Measurements from ENCODE around the gene NSMCE1.

- TF ChIP-seq CTCF (IDR thresholded peaks at IDR 0.05; ENCODE audit: low read depth, low read length, missing input control) (no peak), ZBTB33 (IDR thresholded peaks at IDR 0.05) (no peak), MAX (IDR thresholded peaks at IDR 0.05) (no peak), JUND (IDR thresholded peaks at IDR 0.05) (no peak), ATF3 (IDR thresholded peaks at IDR 0.05) (no peak), EGR1 (IDR thresholded peaks at IDR 0.05; ENCODE audit: low read depth in 2 of 2) (no peak), HNF4A (conservative IDR thresholded peaks at IDR 0.05) (no peak), TAF1 (conservative IDR thresholded peaks at IDR 0.05) (no peak), RAD21 (IDR thresholded peaks at IDR 0.05) (no peak), YY1 (IDR thresholded peaks at IDR 0.05) (no peak), REST (IDR thresholded peaks at IDR 0.05) (no peak), SP1 (IDR thresholded peaks at IDR 0.05) (no peak)
Observed at GRCh38 chr16:27285676-27286196, 17.2 kb upstream of the NSMCE1 start.
